ENCODE measurements around the gene ITGB8.

ITGB8 gene

GRCh38 chr7:20441991-20442441 lies 111.3 kb downstream of the ITGB8 start:
- no peak overlapping the region for H3K27ac ChIP-seq
- no peak overlapping the region for H3K4me3 ChIP-seq

DNA sequence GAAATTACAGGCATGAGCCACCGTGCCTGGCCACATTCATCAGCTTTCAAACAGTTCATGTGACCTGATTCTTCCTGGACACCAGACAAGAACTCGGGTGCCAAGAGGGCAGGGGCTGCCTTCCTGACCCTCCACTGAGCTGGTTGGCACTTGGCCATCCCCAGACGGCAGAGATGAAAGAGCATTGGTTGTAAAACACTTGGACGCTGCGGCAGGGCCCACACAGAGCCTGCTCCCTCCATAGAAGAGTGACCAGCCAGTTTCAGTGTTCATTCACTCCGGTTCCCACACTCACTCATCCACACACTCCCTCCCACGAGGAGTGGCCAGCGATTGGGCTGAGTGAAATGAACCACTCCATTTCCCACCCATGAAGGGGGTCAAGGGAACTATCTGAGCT lies 112.3 kb downstream of the ITGB8 start:
- H3K27ac ChIP-seq: no peak overlapping the region
- no peak overlapping the region for H3K4me3 ChIP-seq

DNA sequence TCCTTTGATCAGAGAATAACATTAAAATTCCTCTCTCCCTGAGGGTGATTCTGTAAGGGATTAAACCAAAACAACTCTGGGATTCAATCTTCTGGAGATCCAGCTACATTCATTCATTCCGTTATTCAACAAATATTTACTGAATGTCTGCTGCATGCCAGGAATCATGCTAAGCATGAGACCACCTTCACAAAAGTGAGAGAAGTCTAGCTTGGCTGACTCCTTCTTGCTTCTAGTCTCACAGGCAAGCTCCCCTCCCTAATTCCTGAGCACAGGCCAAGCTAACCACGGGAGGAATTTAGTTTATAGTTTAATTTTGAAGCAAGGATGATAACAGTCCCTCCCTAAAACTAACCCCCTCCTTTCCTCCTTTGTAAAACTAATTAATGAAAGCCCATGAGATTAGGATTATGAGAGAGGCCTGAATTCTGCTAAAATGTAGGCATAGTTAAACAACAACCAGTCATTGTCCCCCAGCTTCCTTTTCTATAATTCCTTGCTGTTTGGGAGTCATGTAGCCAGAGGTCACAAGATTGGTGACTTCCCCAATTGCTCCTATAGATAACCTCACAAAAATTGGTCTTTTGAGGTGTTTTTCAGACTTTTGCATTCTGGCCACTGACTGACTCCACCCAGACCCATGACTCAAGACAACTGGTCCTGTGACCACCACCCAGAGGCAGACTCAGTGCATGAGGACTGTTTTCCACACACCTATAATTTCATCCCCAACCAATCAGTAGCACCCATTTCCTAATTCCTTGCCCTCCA lies 113.5 kb downstream of the ITGB8 start:
- H3K27ac ChIP-seq: no peak overlapping the region
- no peak overlapping the region for H3K4me3 ChIP-seq

DNA sequence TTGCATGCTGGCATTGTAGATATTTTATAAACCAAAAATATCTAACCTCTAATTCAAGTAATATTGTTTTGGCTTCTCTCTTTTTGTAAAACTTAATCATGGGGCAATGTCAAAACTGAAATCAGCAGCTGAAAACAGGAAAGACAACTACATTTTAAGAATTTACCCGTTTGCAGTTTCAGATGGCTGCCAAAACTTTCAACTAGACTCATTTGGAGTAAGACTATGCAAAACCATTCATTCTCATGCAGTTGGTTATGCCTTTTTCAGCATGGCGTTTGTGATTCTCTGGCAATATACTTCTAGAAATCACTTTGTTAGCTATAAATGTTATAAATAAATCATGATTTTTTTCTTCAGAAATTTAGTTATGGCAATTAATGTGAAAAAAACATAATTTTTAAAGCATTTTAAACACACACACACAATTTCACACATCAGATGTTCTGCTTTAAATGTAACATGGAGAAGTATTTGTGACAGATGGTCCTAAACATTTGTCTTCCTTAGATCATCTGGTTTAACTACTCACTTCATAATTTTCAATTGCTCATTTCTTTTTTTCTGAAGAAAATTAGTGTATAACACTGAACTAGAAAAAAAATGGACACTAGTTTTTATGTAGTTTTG lies 116.4 kb downstream of the ITGB8 start:
- H3K4me3 ChIP-seq: no peak overlapping the region

DNA sequence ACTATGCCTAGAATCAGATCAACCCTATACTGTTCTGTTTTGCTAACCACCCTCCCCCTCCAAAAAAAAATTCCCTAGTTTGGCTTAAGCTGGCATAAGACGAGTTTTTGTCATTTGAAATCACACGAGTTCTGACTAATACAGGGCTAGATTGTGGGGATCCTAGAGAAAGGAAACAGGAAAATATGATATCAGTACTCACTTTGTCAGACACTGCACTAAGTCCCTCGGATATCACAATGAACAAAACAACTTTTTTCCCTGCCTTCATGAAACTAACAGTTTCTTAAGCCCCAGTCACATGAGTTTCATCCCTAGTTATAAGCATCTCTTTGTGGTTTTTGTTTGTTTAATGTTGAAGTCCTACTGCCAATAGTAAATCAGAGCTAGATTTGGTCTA lies 118.5 kb downstream of the ITGB8 start:
- Histone ChIP-seq H3K27ac (no peak overlapping the region), H3K4me3 (no peak overlapping the region)

More for the DNA sequence above, 116.4 kb downstream of the ITGB8 start:
- no peak overlapping the region for H3K27ac ChIP-seq

DNA sequence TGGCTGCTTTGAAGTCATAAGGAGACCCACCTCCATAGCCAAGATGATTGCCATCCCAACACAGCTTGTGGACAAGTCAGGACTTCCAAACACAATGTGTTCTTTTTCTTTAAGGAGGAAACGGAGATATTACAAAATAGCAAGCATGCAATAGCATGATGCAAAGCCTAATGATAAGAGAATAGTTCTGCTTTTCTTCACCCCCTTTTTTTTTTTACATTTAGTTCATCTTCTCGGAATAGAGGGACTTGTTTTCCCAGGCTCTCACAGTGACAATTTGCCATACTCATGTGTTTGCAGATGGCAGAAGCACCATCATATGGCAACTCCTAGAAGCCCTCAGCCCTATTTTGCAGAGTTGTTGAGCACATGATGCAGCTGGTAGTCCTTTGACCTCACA lies 119.8 kb downstream of the ITGB8 start:
- H3K4me3 ChIP-seq: no peak overlapping the region
- no peak overlapping the region for H3K27ac ChIP-seq

GRCh38 chr7:20454202-20454601 lies 123.5 kb downstream of the ITGB8 start:
- Histone ChIP-seq H3K27ac (no peak overlapping the region), H3K4me3 (no peak overlapping the region)

DNA sequence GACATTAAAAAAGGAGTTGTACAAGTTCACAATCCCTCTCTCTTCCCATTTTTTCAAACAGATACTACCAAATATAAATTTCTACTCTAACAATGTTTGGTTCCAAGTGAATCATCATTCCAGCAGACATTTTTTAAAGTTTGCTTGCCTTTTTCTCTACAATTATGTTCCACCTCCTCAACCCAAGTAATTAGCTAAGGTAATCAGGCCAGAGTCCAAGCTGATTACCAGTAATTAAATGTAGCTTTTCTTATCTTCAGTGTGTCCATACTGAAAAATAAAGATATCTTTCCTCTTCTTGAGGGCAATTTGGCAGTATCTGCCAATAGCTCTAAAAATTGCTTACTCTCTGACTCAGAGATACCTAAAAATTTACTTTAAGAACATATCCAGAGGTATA lies 126.0 kb downstream of the ITGB8 start:
- Histone ChIP-seq H3K4me3 (no peak overlapping the region), H3K27ac (no peak overlapping the region)

DNA sequence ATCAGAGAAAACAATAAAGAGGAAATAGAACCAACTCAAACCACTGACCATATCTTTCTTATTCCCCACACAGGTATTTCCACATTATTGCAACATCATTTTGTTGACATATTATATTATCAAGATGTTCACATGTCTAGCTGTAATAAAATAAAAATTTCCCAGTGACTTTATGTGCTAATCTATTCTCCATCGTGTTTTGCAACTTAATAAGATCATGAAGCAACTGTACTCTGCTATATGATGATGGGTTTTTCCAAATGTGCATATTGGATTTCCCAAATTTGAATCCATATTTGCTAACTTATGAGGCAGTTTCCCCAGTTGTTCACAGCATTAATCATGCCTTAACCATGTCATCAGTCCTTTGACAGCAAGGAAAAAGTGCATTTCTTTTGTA lies 127.8 kb downstream of the ITGB8 start:
- Histone ChIP-seq H3K27ac (no peak overlapping the region), H3K4me3 (no peak overlapping the region)

GRCh38 chr7:20459419-20459818 lies 128.7 kb downstream of the ITGB8 start:
- H3K4me3 ChIP-seq: no peak overlapping the region
- no peak overlapping the region for H3K27ac ChIP-seq

GRCh38 chr7:20464891-20465290 lies 134.2 kb downstream of the ITGB8 start:
- Histone ChIP-seq H3K4me3 (no peak overlapping the region), H3K27ac (no peak overlapping the region)
